Mammary epithelial cell (primary cell): Measurements from ENCODE around the gene NLRC5.

Source experiments
- EZH2 ChIP-seq: IDR thresholded peaks from 2 replicates; pipeline ENCODE4 v1.6.1; 2012; ENCODE audit warnings: low read length, inconsistent platforms, borderline replicate concordance
- TF ChIP-seq, protein P1 (sequence below), 2 donors: IDR thresholded peaks in 1 of 2; conservative IDR thresholded peaks in 1 of 2; 2 replicates each; pipeline ENCODE4 v1.5.1; 2011 to 2012; ENCODE audit warnings: inconsistent platforms in 2 of 2, low read length in 2 of 2, mild to moderate bottlenecking in 2 of 2, control low read depth in 1 of 2, low read depth in 1 of 2; ENCODE audit not compliant: insufficient read depth in 1 of 2; ENCODE audit errors: extremely low read depth in 1 of 2

- TF ChIP-seq, protein P1, sequence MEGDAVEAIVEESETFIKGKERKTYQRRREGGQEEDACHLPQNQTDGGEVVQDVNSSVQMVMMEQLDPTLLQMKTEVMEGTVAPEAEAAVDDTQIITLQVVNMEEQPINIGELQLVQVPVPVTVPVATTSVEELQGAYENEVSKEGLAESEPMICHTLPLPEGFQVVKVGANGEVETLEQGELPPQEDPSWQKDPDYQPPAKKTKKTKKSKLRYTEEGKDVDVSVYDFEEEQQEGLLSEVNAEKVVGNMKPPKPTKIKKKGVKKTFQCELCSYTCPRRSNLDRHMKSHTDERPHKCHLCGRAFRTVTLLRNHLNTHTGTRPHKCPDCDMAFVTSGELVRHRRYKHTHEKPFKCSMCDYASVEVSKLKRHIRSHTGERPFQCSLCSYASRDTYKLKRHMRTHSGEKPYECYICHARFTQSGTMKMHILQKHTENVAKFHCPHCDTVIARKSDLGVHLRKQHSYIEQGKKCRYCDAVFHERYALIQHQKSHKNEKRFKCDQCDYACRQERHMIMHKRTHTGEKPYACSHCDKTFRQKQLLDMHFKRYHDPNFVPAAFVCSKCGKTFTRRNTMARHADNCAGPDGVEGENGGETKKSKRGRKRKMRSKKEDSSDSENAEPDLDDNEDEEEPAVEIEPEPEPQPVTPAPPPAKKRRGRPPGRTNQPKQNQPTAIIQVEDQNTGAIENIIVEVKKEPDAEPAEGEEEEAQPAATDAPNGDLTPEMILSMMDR (conservative IDR thresholded peaks at IDR 0.05 in 1 of 2, IDR thresholded peaks at IDR 0.05 in 1 of 2; ENCODE audit: extremely low read depth in 1 of 2, insufficient read depth in 1 of 2, low read depth in 1 of 2, low read length in 2 of 2), result no peak
- TF ChIP-seq EZH2, result no peak
Observed at GRCh38 chr16:57022445-57022844, 33.1 kb downstream of the NLRC5 start.
